ENCODE data around the gene XXYLT1.

The XXYLT1 gene

GRCh38 chr3:195025056-195025883 lies 245.7 kb downstream of the XXYLT1 start:
- Histone ChIP-seq H3K9me3 (ENCODE audit: control insufficient read depth, insufficient read depth, low read length) (no peaks in the 10 kb centered on the region), H3K9me2 (replicated peaks; ENCODE audit: control insufficient read depth, low read length) (no peaks in the 10 kb centered on the region), H3K79me2 (ENCODE audit: control insufficient read depth, low read length) (no peaks in the 10 kb centered on the region), H3K27me3 (ENCODE audit: control insufficient read depth, low read length) (peaks cover 17% of the 10 kb centered on the region), H3F3A (ENCODE audit: control insufficient read depth, insufficient read depth) (no peaks in the 10 kb centered on the region), H3K36me3 (ENCODE audit: control insufficient read depth, low read length) (no peaks in the 10 kb centered on the region), H3K27ac (ENCODE audit: low read depth, low read length) (no peak overlapping the region), H3K4me3 (ENCODE audit: low read length) (no peak overlapping the region), H4K20me1 (ENCODE audit: control insufficient read depth, insufficient read depth, low read depth, low read length) (no peaks in the 10 kb centered on the region), H3K4me2 (ENCODE audit: low read length) (no peak overlapping the region), H3K4me1 (ENCODE audit: control insufficient read depth, low read length) (no peaks in the 10 kb centered on the region)
- TF ChIP-seq, protein P1, sequence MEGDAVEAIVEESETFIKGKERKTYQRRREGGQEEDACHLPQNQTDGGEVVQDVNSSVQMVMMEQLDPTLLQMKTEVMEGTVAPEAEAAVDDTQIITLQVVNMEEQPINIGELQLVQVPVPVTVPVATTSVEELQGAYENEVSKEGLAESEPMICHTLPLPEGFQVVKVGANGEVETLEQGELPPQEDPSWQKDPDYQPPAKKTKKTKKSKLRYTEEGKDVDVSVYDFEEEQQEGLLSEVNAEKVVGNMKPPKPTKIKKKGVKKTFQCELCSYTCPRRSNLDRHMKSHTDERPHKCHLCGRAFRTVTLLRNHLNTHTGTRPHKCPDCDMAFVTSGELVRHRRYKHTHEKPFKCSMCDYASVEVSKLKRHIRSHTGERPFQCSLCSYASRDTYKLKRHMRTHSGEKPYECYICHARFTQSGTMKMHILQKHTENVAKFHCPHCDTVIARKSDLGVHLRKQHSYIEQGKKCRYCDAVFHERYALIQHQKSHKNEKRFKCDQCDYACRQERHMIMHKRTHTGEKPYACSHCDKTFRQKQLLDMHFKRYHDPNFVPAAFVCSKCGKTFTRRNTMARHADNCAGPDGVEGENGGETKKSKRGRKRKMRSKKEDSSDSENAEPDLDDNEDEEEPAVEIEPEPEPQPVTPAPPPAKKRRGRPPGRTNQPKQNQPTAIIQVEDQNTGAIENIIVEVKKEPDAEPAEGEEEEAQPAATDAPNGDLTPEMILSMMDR (IDR thresholded peaks at IDR 0.05; ENCODE audit: low read depth, low read length, poor library complexity, severe bottlenecking) = no peak
- TF ChIP-seq EZH2phosphoT487 (IDR thresholded peaks at IDR 0.05; ENCODE audit: borderline replicate concordance, low read length) = no peak

DNA sequence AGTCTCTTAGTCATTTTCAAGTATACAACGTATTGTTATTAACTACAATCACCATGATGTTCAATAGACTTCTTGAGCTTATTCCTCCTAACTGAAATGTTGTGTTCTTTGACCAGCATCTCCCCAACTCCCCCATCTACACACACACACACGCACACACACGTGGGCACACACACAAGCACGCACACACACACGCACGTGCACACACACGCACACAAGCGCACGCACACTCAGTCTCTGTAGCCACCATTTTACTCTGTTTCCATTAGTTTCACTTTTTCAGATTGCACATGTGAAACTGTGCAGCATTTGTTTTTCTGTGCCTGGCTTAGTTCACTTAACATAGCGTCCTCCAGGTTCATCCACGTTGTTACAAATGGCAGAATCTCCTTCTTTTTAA lies 247.0 kb downstream of the XXYLT1 start:
- H4K20me1 ChIP-seq (ENCODE audit: control insufficient read depth, insufficient read depth, low read depth, low read length) = no peaks in the 10 kb centered on the region
- H3K9me3 ChIP-seq (ENCODE audit: control insufficient read depth, insufficient read depth, low read length) = no peaks in the 10 kb centered on the region
- TF ChIP-seq, protein P1 (IDR thresholded peaks at IDR 0.05; ENCODE audit: low read depth, low read length, poor library complexity, severe bottlenecking) = no peak
- TF ChIP-seq EZH2phosphoT487 (IDR thresholded peaks at IDR 0.05; ENCODE audit: borderline replicate concordance, low read length) = no peak
- H3K4me3 ChIP-seq (ENCODE audit: low read length) = no peak overlapping the region
- no peak overlapping the region for H3K4me2 ChIP-seq (ENCODE audit: low read length)
- no peaks in the 10 kb centered on the region for H3K79me2 ChIP-seq (ENCODE audit: control insufficient read depth, low read length)
- peaks cover 29% of the 10 kb centered on the region for H3K27me3 ChIP-seq (ENCODE audit: control insufficient read depth, low read length)
- H3K27ac ChIP-seq (ENCODE audit: low read depth, low read length) = no peak overlapping the region
- H3F3A ChIP-seq (ENCODE audit: control insufficient read depth, insufficient read depth) = no peaks in the 10 kb centered on the region
- no peaks in the 10 kb centered on the region for H3K4me1 ChIP-seq (ENCODE audit: control insufficient read depth, low read length)
- H3K9me2 ChIP-seq (replicated peaks; ENCODE audit: control insufficient read depth, low read length) = no peaks in the 10 kb centered on the region
- no peaks in the 10 kb centered on the region for H3K36me3 ChIP-seq (ENCODE audit: control insufficient read depth, low read length)

GRCh38 chr3:195023576-195023975 lies 247.4 kb downstream of the XXYLT1 start:
- Histone ChIP-seq H3K36me3 (ENCODE audit: control insufficient read depth, low read length) (no peaks in the 10 kb centered on the region), H3K4me2 (ENCODE audit: low read length) (no peak overlapping the region), H3K9me2 (replicated peaks; ENCODE audit: control insufficient read depth, low read length) (no peaks in the 10 kb centered on the region), H3K27ac (ENCODE audit: low read depth, low read length) (no peak overlapping the region), H3K79me2 (ENCODE audit: control insufficient read depth, low read length) (no peaks in the 10 kb centered on the region), H4K20me1 (ENCODE audit: control insufficient read depth, insufficient read depth, low read depth, low read length) (no peaks in the 10 kb centered on the region), H3K9me3 (ENCODE audit: control insufficient read depth, insufficient read depth, low read length) (no peaks in the 10 kb centered on the region), H3K27me3 (ENCODE audit: control insufficient read depth, low read length) (peaks cover 29% of the 10 kb centered on the region), H3K4me3 (ENCODE audit: low read length) (no peak overlapping the region), H3K4me1 (ENCODE audit: control insufficient read depth, low read length) (no peaks in the 10 kb centered on the region), H3F3A (ENCODE audit: control insufficient read depth, insufficient read depth) (no peaks in the 10 kb centered on the region)
- TF ChIP-seq, protein P1 (IDR thresholded peaks at IDR 0.05; ENCODE audit: low read depth, low read length, poor library complexity, severe bottlenecking) = no peak
- TF ChIP-seq EZH2phosphoT487 (IDR thresholded peaks at IDR 0.05; ENCODE audit: borderline replicate concordance, low read length) = no peak

Data from DOHH2 (cell line).